Measurements from ENCODE around the gene CCDC17.
"Not testable (repeated sequence)": the region's sequence is repeated elsewhere in the genome, so short reads cannot be mapped to it uniquely, and the experiment has no call there.

The CCDC17 gene

DNA sequence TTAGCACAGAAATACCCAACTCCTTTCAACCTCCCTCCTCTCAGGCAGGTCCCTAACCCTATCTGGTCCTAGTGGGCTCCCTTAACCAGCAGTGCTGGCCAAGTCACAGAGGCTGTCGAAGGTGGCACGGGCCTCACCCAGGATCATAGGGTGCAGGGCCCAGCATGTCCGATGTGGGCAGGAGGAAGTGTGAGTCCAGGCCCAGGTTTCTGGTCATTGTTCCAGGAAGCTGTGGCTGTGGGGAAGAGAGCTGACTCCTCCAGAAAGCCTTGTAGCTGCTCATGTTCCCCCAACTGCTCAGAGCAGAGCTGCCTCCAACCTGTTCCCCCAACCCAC is 2.4 kb downstream of the CCDC17 start:
- DNase-seq, result no peak

DNA sequence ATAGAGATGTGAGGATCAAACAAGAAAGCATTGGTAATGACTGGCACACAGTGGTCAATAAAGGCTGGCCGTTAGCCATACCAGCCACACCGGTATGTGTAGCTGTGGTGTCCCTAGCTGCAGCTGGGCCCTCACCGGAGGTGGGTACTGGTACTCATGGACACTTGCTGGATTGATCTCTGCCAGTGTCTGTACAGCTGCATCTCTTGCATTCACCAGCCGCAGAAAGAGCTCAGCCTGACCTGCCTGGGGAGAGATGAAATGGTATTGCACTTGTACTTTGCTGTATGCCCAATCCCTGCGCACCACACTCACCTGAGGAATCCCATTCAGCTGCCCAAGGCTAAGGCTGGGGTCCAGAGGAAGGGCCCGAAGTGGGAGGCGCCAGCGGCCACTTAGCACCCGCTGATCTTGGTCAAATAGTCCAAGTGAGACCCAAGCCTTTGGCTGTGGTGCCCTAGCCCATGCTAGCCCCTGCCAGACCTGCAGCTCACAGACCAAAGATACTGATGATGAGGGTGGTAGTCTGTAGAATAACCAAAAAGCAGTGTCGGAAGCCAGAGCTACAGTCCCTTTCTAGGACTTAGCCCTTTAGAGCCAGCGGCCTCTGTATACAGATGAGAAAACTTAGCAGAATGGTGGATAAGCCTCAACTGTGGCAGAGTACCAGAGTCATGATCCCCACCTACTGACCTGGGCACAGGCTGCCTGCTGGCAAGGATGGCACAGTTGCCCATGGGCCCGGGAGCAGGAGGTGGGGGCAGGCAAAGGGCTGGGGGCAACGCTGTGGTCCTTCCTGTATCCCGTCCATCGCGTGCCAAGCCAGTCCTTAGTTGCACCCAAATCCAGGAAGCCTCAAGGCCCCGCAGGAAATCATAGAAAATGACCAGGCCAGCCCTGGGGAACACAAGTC is 3.0 kb downstream of the CCDC17 start:
- no peak for DNase-seq

DNA sequence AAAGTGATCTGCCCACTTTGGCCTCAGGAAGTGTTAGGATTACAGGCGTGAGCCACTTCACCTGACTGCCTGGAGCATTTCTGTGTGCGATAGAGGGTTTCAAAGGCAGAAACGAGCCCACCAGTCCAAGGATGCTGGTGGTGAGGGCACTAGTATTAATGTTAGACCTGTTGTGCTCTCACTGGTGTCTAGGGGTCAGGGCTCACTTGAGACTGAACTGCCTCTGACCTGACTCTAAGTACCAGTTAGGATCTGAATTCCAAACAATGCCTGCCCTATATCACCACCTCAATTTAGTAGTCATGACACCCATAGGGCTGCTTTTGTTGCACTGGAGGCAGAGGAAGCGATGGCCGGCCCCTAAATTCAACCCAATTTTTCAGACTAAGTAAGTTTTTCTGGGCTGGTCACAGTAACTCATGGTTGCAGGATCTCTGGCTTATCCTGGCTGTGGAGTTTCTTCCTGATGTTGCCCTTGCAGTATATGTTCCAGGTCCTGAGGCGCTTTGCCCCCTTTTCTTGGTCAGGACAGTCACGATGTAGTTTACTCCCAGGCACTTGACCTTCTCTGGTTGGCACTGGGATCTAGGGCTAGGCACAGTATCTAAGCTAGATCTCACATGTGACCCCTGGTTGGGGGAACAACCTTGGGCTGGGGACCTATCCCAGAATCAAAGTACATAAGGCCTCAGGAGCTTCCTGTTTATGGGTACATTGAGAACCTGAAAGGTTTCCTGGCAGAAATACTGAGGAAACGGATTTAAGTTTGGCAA is 4.5 kb downstream of the CCDC17 start:
- DNase-seq, result no peak

DNA sequence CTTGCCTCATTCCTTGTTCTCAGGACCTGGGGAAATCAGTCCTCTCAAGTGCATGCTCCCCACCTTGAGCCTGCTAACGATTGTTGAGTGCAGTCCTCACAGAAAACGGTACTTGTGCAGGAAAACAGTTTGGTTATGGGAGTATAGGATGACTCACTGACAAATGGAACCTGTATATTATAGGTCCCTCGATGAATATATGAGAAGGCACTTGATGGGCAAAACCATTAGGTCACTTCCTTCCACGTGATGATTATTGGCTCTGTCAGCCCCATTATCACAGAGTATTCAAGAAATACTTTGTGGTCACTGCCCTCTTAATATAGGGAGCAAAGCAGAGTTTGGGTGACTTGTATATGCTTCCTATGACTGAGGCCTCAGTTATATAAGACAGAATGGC is 6.2 kb downstream of the CCDC17 start:
- no peak for DNase-seq

DNA sequence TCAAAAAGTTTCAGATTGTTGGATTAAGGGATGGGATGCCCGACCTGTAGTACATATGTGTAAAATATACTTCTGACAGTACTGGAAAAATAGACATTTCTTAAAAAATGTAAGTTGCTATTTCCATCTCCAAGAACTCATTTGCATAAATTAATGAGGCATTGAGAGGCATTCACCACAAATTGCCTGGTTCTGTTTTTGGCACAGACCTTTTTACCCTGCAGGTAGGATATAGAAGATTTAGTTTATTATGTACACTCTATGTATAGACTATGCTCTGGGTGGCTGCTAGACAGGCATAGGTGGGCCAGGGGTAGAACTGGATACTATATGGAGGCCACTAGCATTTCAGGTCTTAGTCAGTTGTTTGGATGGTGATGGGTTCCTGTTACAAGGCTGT is 8.0 kb downstream of the CCDC17 start:
- DNase-seq, result no peak

DNA sequence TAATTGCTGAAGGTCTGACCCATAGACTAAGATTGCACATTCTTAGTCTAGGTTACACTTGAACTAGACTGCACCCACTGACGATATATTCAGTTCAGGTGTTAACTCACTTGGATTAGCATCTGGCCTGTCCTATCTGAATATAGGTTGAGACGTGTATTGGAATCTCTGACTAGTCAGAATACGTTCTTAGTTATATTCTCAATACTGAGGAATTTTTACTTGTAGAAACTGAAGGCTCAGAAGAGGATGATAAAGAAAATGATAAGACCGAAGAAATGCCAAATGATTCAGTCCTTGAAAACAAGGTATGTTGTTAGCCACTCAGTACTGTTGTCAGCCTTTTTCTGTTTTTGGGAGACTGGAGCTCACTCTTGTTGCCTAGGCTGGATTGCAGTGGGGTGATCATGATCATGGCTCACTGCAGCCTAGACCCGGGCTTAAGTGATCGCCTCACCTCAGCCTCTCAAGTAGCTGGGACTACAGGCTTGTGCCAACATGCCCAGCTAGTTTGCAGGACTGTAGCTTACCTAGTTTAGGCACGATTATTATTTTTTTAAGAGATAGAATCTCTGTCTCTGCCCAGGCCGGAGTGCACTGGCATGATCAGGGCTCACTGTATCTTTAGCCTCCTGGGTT is 10.8 kb downstream of the CCDC17 start:
- DNase-seq, result no peak

DNA sequence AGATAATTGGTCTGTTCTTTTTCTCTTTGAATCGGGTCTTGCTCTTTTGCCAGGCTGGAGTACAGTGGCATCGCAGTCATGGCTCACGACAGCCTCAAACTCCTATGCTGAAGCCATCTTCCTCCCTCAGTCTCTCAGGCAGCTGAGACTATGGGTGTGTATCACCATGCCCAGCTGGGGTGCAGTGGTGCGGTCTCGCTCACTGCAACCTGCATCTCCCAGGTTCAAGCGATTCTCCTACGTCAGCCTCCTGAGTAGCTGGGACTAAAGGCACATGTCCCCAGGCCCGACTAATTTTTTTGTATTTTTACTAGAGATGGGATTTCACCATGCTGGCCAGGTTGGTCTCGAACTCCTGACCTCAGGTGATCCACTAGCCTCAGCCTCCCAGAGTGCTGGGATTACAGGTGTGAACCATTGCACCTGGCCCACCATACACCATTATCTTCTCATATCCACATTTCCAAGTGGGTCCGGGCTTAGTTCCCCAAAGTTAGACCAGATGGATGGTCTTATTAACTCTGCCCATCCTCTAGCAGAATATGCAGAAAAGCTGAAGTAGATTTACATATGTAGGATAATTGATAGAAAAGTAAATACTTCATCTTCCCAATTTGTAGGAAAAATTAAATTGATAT is 13.1 kb downstream of the CCDC17 start:
- no peak for DNase-seq

DNA sequence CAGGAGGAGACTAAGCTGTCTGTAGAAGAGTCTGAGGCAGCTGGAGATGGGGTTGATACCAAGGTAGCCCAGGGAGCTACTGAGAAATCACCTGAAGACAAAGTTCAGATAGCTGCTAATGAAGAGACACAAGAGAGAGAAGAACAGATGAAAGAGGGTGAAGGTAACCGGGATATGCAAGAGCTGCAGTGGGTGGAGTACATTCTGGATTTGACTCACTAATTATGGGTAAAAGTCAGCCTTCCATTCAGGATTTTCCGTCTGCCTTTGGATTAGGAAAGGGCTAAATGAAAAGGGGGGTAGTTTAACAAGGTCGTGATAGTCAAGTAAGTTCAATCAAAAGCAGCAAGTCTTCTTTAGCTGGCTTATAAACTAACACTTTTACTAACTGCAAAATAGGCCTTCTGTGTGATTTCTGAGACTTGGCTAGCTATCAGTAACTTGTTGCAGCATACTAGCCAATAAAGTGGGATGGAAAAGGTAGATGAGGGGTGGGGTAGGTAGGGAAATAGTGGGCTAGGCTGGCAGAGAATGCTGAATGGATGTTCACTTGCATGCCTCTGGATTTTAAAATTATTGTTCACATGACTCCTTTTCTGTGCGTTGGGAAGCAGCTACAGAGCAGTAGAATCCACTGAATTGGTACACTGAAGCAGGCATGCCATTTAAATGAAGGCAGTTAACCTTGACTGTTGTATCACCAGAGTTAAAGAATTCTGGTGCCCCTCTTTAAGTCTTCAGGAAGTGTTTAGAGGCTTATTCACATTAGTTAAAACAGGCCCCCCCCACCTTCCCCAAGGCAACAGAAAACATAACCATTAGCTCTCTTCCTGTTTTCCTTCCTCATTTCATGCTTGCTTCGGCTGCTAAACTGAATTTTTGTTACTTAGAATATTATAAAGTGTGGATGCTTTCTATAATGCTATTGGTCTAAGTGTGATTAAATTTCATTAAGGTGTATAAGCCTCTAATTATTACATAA is 15.4 kb downstream of the CCDC17 start:
- no peak for DNase-seq

DNA sequence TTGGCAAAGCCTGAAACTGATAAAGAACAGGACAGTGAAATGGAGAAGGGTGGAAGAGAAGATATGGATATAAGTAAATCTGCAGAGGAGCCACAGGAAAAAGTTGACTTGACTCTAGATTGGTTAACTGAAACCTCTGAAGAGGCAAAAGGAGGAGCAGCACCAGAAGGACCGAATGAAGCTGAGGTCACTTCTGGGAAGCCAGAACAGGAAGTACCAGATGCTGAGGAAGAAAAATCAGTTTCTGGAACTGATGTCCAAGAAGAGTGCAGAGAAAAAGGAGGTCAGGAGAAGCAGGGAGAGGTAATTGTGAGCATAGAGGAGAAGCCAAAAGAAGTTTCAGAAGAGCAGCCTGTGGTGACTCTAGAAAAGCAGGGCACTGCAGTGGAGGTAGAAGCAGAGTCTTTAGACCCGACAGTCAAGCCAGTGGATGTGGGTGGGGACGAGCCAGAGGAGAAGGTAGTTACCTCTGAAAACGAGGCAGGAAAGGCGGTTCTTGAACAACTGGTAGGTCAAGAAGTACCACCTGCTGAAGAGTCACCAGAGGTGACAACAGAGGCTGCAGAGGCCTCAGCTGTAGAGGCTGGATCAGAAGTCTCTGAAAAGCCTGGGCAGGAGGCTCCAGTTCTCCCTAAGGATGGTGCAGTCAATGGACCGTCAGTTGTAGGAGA is 16.3 kb downstream of the CCDC17 start:
- no peak for DNase-seq

DNA sequence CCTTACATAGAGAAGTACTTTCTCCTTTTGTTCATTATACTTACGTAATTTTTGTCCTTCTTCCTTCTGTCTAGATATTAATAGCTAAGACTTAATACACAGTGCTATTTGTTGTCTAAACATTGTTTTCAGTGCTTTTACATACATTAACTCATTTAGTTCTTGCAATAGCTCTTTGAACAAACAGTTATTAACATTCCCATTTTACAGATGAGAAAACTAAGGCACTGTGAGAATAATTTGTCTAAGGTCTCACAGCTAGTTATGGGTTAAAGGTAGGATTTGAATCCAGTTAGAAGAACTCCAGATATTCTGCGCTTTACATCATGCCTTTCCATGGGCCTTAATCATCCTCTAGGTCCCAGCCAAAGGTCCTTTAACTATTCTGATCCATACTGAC is 19.6 kb downstream of the CCDC17 start:
- no peak for DNase-seq

DNA sequence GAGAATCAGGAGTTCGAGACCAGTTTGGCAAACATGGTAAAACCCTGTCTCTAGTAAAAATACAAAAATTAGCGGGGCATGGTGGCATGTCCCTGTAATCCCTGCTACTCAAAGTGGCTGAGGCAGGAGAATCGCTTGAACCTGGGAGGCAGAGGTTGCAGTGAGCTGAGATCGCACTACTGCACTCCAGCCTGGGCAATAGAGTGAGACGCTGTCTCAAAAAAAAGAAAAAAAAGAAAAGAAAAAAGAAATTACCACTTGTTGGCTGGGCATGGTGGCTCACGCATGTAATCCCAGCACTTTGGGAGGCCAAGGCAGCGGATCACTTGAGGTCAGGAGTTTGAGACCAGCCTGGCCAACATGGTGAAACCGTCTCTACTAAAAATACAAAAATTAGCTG is 27.1 kb downstream of the CCDC17 start:
- not testable (repeated sequence) for DNase-seq

DNA sequence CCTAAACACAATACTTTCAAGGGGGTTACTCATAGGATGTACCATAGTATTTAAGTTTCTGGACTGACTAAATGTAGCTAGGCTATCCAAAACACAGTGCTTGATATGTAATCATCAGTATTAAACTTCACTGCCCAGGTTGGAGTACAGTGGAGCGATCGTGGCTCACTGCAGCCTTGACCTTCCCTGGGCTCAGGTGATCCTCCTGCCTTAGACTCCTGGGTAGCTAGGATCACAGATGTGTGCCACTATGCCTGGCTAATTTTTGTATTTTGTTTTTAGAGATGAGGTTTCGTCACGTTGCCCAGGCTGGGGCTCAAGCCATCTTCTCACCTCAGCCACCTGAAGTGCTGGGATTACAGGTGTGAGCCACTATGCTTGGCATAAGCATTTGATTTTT is 29.4 kb downstream of the CCDC17 start:
- DNase-seq, result no peak

DNA sequence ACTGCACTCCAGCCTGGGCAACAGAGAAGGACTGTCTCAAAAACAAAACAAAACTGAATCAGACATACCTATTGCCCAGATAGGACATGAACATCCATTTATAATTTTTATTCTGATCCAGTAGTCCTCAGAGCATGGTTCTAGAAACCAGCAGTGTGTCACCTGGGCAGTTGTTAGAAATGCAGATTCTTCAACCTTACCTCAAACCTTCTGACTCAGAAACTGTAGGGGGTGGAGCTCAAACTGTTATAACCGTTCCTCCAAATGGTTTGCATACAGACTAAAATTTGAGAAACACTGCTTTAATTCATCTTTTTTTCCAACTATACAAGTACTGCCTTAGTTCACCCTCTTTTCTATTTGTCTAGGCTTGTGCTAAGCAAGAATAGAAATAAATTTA is 34.0 kb downstream of the CCDC17 start:
- DNase-seq, result no peak

DNA sequence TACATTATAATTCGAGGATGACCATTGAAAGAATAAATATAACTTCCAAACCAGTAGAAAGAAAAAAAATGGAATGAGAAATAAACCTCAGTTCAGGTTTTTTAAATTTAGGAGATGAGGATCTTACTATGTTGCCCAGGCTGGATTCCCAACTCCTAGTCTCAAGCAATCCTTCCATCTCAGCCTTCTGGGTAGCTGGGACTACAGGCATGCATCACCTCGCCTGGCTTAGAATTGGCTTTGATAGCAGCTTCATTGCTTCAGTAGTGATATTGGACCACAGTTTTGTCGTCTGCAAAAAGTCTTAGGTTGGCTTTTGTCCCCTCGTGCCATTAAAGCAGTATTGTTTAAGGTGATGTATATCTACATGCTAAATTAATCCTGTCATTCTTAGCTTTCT is 37.1 kb downstream of the CCDC17 start:
- no peak for DNase-seq

DNA sequence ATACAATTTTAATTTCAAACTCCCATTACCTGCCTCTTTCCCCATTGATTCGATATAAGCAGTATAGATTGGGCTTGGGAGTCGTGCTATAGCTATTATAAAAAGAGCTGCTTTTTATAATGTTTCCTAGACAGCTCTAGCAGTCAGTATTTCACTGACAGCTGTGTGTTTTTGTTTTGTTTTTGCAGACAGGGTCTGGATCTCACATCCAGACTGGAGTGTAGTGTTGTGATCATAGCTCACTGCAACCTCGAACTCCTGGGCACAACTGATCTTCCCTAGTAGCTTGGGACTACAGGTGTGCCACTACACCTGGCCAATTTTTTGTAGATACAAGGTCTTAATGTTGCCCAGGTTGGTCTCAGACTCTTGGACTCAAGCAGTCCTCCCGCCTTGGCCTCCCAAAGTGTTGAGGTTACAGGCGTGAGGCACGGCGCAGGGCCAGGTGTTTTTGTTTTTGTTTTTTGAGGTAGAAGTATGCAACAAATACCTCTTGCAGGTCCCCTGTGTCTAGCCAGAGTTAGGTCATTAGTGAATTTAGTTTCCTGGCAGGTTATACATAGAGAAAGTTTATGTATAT is 38.3 kb downstream of the CCDC17 start:
- no peak for DNase-seq

DNA sequence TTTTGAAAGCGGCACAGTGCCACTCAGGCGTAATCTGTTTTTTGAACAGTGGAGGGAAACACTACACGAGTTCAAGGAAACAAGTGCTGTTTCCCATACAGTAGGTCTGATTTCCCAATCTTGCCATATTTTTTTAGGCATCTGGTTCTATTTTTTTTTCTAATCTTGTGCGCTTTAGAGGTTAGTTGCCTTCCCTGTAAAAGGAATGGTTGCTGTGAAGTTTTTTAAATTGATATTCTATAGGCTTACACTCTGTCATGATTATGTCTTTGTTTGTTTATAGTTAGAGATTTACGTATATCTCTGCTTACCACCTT is 38.8 kb downstream of the CCDC17 start:
- no peak for DNase-seq

DNA sequence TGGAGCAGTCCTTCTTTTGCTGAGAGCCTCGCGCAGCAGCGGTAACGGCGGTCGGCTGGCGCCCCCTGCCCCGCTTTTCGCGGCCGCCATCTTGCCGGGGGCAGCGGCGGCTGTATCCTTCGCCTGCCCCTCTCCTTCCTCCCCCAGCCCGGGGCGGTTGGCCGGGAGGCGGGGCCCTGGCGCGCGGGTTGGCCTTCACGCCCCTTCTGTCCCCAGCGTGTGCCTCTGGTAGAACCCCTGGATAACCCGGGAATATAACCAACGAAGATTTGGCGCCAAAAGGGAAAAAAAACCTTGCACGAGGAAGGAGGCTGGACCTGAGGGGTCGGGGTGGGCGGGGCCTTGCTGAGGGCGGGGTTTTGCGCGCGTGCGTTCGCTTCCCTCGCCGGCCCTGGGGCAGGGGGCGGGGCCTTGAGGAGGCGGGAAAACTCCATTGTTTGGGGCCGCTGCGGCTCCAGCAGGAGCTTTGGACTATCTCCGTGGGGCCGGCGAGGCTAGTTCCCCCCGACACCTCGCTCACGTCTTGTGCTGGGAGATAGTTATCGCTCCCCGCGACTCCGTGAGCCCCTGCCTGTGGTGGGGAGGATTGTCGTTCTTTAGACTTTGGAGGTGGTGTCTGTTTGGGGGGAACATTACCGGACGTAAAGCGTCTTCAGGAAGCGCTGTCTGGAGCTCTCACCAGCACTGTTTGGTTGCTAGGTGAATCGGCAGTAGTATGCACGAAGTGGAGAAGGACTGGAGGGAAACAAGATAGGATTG is 39.3 kb downstream of the CCDC17 start:
- peak; percentile 99 for DNase-seq

DNA sequence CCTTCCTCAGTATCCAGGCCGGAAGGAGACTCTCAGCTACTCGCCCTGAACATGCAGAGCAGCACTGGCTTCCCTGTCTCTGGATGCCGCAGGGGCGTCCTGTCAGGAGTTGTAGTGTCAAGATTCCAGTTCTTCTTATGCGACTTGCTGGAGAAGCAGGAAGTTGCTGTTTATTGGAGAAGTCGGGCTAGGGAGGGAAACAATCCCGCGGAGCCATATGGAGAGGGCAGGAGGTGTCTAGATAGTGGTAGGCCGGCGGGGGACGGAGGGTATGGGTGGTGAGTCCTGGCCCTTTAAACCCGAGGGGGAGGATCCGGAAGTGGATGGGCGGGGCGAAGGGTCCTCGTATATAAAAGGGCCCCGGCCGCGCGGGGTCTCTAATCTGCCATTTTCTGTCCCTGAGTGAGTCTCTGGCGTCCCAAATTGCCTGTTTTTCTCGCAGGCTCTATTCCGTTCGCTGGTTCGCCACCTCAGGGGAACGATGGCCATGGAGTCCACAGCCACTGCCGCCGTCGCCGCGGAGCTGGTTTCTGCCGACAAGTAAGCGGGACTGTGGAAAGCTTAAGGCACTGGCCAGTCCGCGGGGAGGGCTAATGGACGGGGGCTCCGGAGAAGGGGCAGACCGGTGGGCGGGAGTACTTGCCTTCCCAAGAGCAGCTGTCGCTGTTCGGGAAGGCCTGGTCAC is 40.0 kb downstream of the CCDC17 start, which contains the start of gene NASP:
NASP (plus strand) TSS at position 376 of the 685 bp plus-strand sequence; CDS start at position 482, 106 bp downstream.
- DNase-seq, result peak; percentile 88

DNA sequence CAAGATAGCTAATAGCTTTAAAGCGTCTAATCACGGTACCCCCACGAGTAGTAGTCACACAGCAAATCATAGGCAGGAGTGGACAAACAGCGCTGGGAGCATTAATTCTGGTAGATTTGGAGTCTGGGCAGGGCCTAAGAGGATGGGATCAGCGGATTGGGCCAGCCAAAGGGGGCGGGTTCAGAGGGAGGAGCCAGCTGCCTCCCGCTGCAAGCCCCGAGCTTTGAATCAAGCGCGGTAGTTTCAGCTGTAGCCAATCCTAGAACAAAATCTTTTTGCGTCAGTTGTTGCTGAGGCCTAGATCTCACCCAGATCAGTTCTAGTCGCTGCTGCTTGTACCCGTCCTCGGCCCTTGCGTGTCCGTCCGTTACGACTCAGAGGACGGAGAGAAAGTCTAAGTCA is 40.6 kb downstream of the CCDC17 start:
- DNase-seq, result peak; percentile 100
